Heart left ventricle (tissue), 13 donors: ENCODE results near the gene HBE1.
A peak's percentile ranks its signal among the peaks of the same experiment; 100 is the strongest.

Experiments
- POLR2A ChIP-seq, 2 donors: fragments of 450-650 bp; IDR thresholded peaks; one replicate each; pipeline ENCODE4 v1.6.1; 2017; ENCODE audit warnings: antibody characterized with exemption in 2 of 2, mild to moderate bottlenecking in 2 of 2, moderate library complexity in 2 of 2
- TF ChIP-seq, protein P1 (sequence below), 12 donors: fragments of 200-600 bp; sonication (generic) in 4 of 12; IDR thresholded peaks; one replicate each; pipeline versions ENCODE4 v1.5.0 to v1.8.0; 2018 to 2022; ENCODE audit warnings: antibody characterized with exemption in 12 of 12, mild to moderate bottlenecking in 5 of 12
- donor health status: ischemic (EF 13 %, LVEDD 7.1; RV severe dilation, severe dysfunction).
- donor health status: DM: no; HTN: yes; CAD: no.
- donor health status: DM: no; HTN: no; CAD: no.
- donor health status: ischemic (EF 25% LVEDD 6.9; RV normal size, moderate dysfunction).
- donor health status: ischemic (EF 25% LVEDD 5.7; RV mildly dilated, moderate dysfunction).
- donor health status: ischemic (EF 35%, LVEDD 5.7; RV mildly dilated, moderate dysfunction).
- donor health status: nonischemic (EF 11% LVEDD 7.7; RV severe dilation, severe dysfunction).
- donor health status: DM: yes; HTN: yes; CAD: no.
- donor health status: PGD.
- donor health status: ischemic (EF 29% LVEDD 5.4; RV normal size, mild dysfunction).
- donor health status: nonischemic (EF 23%, LVEDD 6.1; RV moderate dilation, normal function).

GRCh38 chr11:5291207-5291838 is 21.6 kb upstream of the HBE1 start:
- TF ChIP-seq, protein P1, sequence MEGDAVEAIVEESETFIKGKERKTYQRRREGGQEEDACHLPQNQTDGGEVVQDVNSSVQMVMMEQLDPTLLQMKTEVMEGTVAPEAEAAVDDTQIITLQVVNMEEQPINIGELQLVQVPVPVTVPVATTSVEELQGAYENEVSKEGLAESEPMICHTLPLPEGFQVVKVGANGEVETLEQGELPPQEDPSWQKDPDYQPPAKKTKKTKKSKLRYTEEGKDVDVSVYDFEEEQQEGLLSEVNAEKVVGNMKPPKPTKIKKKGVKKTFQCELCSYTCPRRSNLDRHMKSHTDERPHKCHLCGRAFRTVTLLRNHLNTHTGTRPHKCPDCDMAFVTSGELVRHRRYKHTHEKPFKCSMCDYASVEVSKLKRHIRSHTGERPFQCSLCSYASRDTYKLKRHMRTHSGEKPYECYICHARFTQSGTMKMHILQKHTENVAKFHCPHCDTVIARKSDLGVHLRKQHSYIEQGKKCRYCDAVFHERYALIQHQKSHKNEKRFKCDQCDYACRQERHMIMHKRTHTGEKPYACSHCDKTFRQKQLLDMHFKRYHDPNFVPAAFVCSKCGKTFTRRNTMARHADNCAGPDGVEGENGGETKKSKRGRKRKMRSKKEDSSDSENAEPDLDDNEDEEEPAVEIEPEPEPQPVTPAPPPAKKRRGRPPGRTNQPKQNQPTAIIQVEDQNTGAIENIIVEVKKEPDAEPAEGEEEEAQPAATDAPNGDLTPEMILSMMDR (IDR thresholded peaks at IDR 0.05): peak in 1 of 12 donors; percentile 9
- TF ChIP-seq POLR2A (IDR thresholded peaks at IDR 0.05): no peak
